HPDE6-E6E7 (cell line): Measurements from ENCODE around the gene RNF111.
"Not testable (repeated sequence)": the region's sequence is repeated elsewhere in the genome, so short reads cannot be mapped to it uniquely, and the experiment has no call there.

Experiments
- DNase-seq: peaks from one replicate; pipeline ENCODE4 v3.0.0; 2011; ENCODE audit warnings: missing footprints; ENCODE audit errors: extremely low spot score

The RNF111 gene

GRCh38 chr15:59133929-59134427 lies 146.5 kb downstream of the RNF111 start:
- DNase-seq: no peak

GRCh38 chr15:59137566-59137965 lies 150.1 kb downstream of the RNF111 start:
- DNase-seq: no peak

GRCh38 chr15:59138243-59138642 lies 150.8 kb downstream of the RNF111 start:
- peak; percentile 32 for DNase-seq

- DNase-seq: peak; percentile 14
Measured at GRCh38 chr15:59140422-59141226, 153.2 kb downstream of the RNF111 start.

- DNase-seq: no peak
Measured at GRCh38 chr15:59143281-59143680, 155.8 kb downstream of the RNF111 start.

- not testable (repeated sequence) for DNase-seq
Measured at GRCh38 chr15:59144594-59144993, 157.1 kb downstream of the RNF111 start.
